Keratinocyte (primary cell): ENCODE results near the gene GSG1. TPM values are rescaled to one million over a fixed set of nuclear protein-coding genes. Genes with fewer than 3 reads are reported as not detected.
"Not testable (repeated sequence)": the region's sequence is repeated elsewhere in the genome, so short reads cannot be mapped to it uniquely, and the experiment has no call there.

Source experiments
- DNase-seq: peaks from one replicate; pipeline ENCODE4 v3.0.0-alpha.2; 2011; ENCODE audit warnings: low read depth, missing footprints, low spot score
- FAIRE-seq: peaks from 2 replicates; lab custom pipeline; 2011; peaks lifted over from hg19 to GRCh38; lab: Jason Lieb, UNC
- H2AFZ ChIP-seq: 2 replicates; pipeline ENCODE4 v1.6.0; 2012; ENCODE audit warnings: low read length, control low read depth, inconsistent platforms; ENCODE audit not compliant: control insufficient read depth
- H3K27ac ChIP-seq: 2 replicates; pipeline ENCODE4 v1.5.1; 2011; ENCODE audit warnings: low read length; ENCODE audit not compliant: control insufficient read depth, insufficient read depth
- H3K27me3 ChIP-seq: 3 replicates; pipeline ENCODE4 v1.6.0; 2011; ENCODE audit warnings: low read length; ENCODE audit not compliant: control insufficient read depth, insufficient read depth; ENCODE audit errors: extremely low read depth
- H3K36me3 ChIP-seq, 2 experiments: 2 replicates in 1 of 2; 3 replicates in 1 of 2; pipeline ENCODE4 v1.5.1; 2011; ENCODE audit warnings: low read length in 2 of 2, mild to moderate bottlenecking in 1 of 2; ENCODE audit not compliant: control insufficient read depth in 2 of 2, insufficient read depth in 2 of 2; ENCODE audit errors: extremely low read depth in 1 of 2
- H3K4me1 ChIP-seq: 3 replicates; pipeline ENCODE4 v1.5.1; 2011; ENCODE audit warnings: low read length; ENCODE audit not compliant: control insufficient read depth, insufficient read depth; ENCODE audit errors: extremely low read depth
- H3K4me2 ChIP-seq: 3 replicates; pipeline ENCODE4 v1.6.0; 2011; ENCODE audit warnings: low read depth, low read length; ENCODE audit not compliant: control insufficient read depth, insufficient read depth; ENCODE audit errors: extremely low read depth
- H3K4me3 ChIP-seq, 3 experiments: fragments of 200-600 bp in 1 of 3; sonication (generic) in 1 of 3; 2 replicates in 2 of 3; 3 replicates in 1 of 3; pipeline ENCODE4 v1.5.1; 2011 to 2016; ENCODE audit warnings: low read length in 3 of 3, mild to moderate bottlenecking in 3 of 3, control low read depth in 2 of 3, inconsistent platforms in 1 of 3, low read depth in 1 of 3, mixed read lengths in 1 of 3, mixed run types in 1 of 3, moderate library complexity in 1 of 3; ENCODE audit not compliant: control insufficient read depth in 2 of 3, insufficient read depth in 2 of 3; ENCODE audit errors: extremely low read depth in 1 of 3
- H3K79me2 ChIP-seq: 2 replicates; pipeline ENCODE4 v1.6.0; 2012; ENCODE audit warnings: low read length; ENCODE audit not compliant: control insufficient read depth, insufficient read depth
- H3K9ac ChIP-seq: 3 replicates; pipeline ENCODE4 v1.6.0; 2011; ENCODE audit warnings: low read length; ENCODE audit not compliant: control insufficient read depth, insufficient read depth; ENCODE audit errors: extremely low read depth
- H3K9me1 ChIP-seq: 3 replicates; pipeline ENCODE4 v1.6.0; 2011; ENCODE audit warnings: low read length; ENCODE audit not compliant: control insufficient read depth, insufficient read depth; ENCODE audit errors: extremely low read depth
- H3K9me3 ChIP-seq: 2 replicates; pipeline ENCODE4 v1.5.1; 2012; ENCODE audit warnings: low read depth, low read length; ENCODE audit not compliant: control insufficient read depth
- H4K20me1 ChIP-seq: 3 replicates; pipeline ENCODE4 v1.6.0; 2011; ENCODE audit warnings: low read length; ENCODE audit not compliant: control insufficient read depth, insufficient read depth; ENCODE audit errors: extremely low read depth
- EZH2 ChIP-seq: IDR thresholded peaks from one replicate; pipeline ENCODE4 v1.6.1; 2012; ENCODE audit warnings: inconsistent platforms, mild to moderate bottlenecking, low read length, moderate library complexity
- dilution Hi-C: fragments of 300-500 bp; cut with MboI; formaldehyde crosslinking; loops from one replicate; pipeline ENCODE4 v1.7.0; 2020; ENCODE audit warnings: low sequenced_read_pairs; ENCODE audit not compliant: extremely low pct_ligation_motif_present
- polyA plus RNA-seq, 5 experiments: library from polyadenylated mRNA; depleted of rRNA in 3 of 5; stranded (reverse) in 3 of 5; stranded (forward) in 1 of 5; unstranded in 1 of 5; fragments of >200 nt; gene quantifications; 1 replicate in 1 of 5; 2 replicates in 3 of 5; 3 replicates in 1 of 5; pipeline versions ENCODE4 v1.2.1 to v1.2.3, GENCODE V29; 2011 to 2012; ENCODE audit warnings: missing spikeins in 2 of 5, low read depth in 1 of 5, low replicate concordance in 1 of 5
- TF ChIP-seq, protein P1 (sequence below), 3 experiments: IDR thresholded peaks in 1 of 3; conservative IDR thresholded peaks in 1 of 3; optimal IDR thresholded peaks in 1 of 3; 2 replicates in 2 of 3; 3 replicates in 1 of 3; pipeline versions ENCODE3 to v1.5.1; 2011; ENCODE audit warnings: low read length in 3 of 3, mild to moderate bottlenecking in 3 of 3, moderate library complexity in 2 of 3, control low read depth in 1 of 3, inconsistent platforms in 1 of 3; ENCODE audit not compliant: insufficient read depth in 2 of 3; ENCODE audit errors: extremely low read depth in 1 of 3

GSG1 gene
- polyA plus RNA-seq, 1 donor (not counting 4 experiments of a cell fraction or from before 2014, with no cell fraction given) = 0.05 TPM

DNA sequence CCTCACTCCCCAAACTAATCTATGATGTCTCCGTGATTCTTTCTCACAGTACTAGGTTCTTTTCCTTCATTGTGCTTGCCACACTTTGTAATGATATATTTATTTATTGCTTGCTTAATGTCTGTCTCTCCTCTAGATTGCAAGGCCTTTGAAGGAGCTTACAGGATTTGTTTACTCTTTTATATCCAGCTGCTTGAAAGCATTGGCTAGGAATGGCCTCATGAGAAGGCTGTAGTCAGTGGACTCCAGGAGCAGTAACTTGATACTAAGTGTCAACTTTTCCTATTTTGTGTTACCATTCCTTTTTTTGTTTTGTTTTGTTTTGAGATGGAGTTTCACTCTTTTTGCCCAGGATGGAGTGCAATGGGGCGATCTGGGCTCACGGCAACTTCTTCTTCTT is 66.6 kb downstream of the GSG1 start:
- Histone ChIP-seq H3K9me3 (no peaks in the 10 kb centered on the region), H3K27me3 (no peaks in the 10 kb centered on the region), H3K4me2 (no peak overlapping the region), H3K9me1 (no peaks in the 10 kb centered on the region), H3K36me3 (no peaks in the 10 kb centered on the region), H2AFZ (no peak overlapping the region), H3K79me2 (no peaks in the 10 kb centered on the region), H3K9ac (no peak overlapping the region), H3K27ac (no peak overlapping the region), H3K4me1 (peaks cover 6% of the 10 kb centered on the region), H4K20me1 (no peaks in the 10 kb centered on the region), H3K4me3 (no peak overlapping the region)
- DNase-seq (no peak), FAIRE-seq (no peak)
- dilution Hi-C loops = no loop called here
- TF ChIP-seq, protein P1, sequence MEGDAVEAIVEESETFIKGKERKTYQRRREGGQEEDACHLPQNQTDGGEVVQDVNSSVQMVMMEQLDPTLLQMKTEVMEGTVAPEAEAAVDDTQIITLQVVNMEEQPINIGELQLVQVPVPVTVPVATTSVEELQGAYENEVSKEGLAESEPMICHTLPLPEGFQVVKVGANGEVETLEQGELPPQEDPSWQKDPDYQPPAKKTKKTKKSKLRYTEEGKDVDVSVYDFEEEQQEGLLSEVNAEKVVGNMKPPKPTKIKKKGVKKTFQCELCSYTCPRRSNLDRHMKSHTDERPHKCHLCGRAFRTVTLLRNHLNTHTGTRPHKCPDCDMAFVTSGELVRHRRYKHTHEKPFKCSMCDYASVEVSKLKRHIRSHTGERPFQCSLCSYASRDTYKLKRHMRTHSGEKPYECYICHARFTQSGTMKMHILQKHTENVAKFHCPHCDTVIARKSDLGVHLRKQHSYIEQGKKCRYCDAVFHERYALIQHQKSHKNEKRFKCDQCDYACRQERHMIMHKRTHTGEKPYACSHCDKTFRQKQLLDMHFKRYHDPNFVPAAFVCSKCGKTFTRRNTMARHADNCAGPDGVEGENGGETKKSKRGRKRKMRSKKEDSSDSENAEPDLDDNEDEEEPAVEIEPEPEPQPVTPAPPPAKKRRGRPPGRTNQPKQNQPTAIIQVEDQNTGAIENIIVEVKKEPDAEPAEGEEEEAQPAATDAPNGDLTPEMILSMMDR (optimal IDR thresholded peaks at IDR 0.05 in 1 of 3, IDR thresholded peaks at IDR 0.05 in 1 of 3, conservative IDR thresholded peaks at IDR 0.05 in 1 of 3; ENCODE audit: extremely low read depth in 1 of 3, insufficient read depth in 2 of 3, low read length in 3 of 3) = no peak
- no peak for TF ChIP-seq EZH2

DNA sequence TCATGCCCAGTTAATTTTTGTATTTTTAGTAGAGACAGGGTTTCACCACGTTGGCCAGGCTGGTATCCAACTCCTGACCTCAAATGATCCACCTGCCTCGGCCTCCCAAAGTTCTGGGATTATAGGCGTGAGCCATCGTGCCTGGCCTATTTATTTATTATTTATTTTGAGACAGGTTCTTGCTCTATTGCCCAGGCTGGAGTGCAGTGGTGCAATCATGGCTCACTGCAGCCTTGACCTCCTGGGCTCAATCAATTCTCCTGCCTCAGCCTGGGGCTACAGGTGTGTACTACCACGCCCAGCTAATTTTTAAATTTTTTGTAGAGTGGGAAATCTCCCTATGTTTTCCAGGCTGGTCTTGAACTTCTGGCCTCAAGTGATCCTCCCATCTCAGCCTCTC is 68.1 kb downstream of the GSG1 start:
- H3K27me3 ChIP-seq, FAIRE-seq, H3K9me3 ChIP-seq, H3K4me1 ChIP-seq, H3K9me1 ChIP-seq, H3K79me2 ChIP-seq, H4K20me1 ChIP-seq, dilution Hi-C loops, H3K4me2 ChIP-seq, H3K4me3 ChIP-seq, H3K27ac ChIP-seq, H3K36me3 ChIP-seq, H2AFZ ChIP-seq, H3K9ac ChIP-seq, DNase-seq: not testable (repeated sequence)

Other genes with a start within 250 kb of the GSG1 start
- 25.5 to 73.6 TPM (median 28.8 TPM) in 3 replicates for gene GPRC5A, start 212.1 kb downstream of the GSG1 start, polyA plus RNA-seq
- 0.08 to 0.32 TPM (median 0.19 TPM) in 3 replicates for gene GPRC5D, start 151.5 kb downstream of the GSG1 start, polyA plus RNA-seq
- gene HEBP1, start 103.4 kb downstream of the GSG1 start, polyA plus RNA-seq = 21.5 to 36.9 TPM (median 24.8 TPM) in 3 replicates
- 3.4 to 5.1 TPM (median 4.5 TPM) in 3 replicates for gene FAM234B, start 59.3 kb downstream of the GSG1 start, polyA plus RNA-seq
- 356 to 610 TPM (median 583 TPM) in 3 replicates for gene EMP1, start 93.1 kb upstream of the GSG1 start, polyA plus RNA-seq